CD4-positive, alpha-beta T cell treated with Interleukin-1 beta for 1 hour (primary cell): ENCODE results near the gene APP.

Experiments
- DNase-seq, 2 donors: peaks; one replicate each; pipeline ENCODE4 v3.0.0-alpha.2; 2020 to 2022

The APP gene

DNA sequence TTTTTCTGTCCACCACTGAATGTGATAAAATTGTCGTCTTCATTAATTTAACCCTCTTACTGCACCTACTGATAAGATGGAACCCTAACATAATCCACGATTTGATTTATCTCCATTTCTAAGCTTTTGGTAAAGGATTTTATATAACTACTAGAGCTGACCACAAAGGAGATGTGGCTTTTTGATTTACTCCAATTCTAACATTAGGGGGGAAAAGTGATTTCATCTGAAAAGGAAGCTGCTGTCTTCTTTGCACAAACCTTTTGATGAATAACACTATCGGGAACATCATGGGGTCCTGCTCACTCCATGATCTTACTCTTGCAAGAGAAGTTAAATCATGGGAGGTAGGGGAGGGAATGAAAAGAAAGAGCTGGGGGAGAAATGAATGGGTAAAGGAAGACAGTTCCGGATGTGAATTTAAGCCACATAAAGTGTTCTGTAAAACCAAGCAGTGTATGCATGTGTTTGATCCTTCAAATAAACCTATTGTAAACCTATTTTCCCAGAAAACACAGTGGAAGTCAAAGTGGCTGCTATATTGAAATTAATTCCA lies 274.0 kb downstream of the APP start:
- DNase-seq: no peak

DNA sequence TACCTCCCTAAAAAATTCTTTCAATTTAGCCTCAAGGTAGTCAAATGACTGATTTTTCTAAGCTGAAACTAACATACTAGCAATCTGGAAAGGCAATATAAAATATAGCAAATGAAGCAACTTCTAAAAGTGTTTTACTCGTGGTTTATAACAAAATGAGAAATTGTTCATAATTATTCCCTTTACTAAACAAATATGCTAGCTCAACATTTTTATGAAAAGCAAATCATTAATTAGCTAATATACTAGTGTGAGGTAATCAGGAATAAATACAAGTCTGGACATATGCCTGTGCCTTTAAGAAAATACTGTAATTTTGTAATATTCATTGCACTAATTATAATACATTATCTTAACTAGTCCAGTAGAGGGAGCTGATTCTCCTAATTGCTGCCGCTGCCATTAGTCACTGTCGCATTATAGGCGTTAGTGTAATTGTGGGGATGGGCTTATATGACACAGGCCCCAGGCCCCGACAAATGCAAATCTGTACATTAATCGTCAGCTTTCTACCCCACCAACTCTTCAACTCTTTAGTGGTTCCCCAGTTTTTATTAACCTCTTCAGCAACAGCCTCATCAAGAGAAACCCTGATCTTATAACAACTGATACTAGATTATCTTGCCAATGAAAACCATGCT lies 274.9 kb downstream of the APP start:
- peak; percentile 20 to 22 for DNase-seq

DNA sequence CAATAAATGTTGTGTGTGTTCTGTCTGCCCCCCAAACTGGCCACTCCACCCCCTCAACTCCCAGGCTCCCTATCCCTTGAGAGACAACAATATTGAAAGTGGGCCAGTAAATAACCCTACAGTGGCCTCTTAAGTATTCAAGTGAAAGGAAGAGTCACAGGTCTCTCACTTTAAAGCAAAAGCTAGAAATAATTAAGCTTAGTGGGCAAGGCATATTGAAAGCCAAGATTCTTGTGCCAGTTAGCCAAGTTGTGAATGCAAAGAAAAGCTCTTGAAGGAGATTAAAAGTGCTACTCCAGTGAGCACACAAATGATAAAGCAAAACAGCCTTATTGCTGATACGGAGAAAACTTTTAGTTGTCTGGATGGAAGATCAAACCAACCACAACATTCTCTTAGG lies 277.4 kb downstream of the APP start:
- DNase-seq: no peak

DNA sequence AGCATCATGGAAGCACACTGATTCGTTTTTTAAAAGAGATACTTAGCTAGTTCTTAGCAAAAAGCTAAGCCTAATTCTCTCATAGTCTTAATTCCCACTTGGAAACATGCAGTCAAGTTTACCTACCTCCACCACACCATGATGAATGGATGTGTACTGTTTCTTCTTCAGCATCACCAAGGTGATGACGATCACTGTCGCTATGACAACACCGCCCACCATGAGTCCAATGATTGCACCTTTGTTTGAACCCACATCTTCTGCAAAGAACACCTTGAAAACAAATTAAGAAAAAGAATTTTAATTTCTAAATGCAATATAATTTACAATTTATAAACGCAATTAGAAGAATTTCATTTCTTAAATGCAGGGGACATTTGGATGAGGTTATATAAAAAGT lies 279.0 kb downstream of the APP start:
- DNase-seq: no peak

DNA sequence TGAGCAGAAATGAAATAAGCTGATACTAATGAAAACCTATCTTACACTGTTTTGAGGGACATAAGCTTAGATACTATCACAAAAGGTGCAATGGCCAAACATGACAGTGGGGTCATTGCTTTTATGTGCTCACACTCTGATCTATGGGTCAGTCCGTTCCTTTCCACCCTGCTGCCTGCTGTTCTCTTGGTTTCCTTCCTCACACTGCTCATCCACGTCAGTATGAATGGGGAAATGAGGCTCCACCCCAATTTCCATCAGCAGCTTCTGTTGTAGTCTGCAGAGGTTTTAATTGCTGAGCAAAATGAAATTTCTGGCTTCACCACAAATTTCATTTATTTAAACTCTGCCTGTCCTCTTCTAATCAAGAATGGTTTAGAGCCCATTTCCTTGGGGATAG lies 280.6 kb downstream of the APP start:
- no peak for DNase-seq

DNA sequence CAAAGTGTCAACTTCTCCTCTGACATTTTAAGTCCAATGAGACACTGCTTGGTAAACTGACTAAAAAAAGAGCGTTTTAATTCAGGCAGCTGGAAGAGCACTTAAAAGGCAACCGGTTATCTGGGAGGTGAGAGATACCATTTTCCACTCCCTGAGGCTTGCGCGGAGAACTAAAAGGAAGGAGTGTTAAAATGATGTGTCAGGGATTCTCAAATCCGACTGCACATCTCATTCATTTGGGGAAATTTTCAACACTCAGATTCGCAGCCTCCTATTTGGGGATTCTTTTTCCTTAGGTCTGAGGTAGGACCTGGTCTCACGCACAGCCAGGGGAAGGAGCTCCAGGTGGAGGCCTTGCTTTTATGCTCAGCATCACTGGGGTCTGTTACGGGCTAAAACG lies 281.9 kb downstream of the APP start:
- no peak for DNase-seq

DNA sequence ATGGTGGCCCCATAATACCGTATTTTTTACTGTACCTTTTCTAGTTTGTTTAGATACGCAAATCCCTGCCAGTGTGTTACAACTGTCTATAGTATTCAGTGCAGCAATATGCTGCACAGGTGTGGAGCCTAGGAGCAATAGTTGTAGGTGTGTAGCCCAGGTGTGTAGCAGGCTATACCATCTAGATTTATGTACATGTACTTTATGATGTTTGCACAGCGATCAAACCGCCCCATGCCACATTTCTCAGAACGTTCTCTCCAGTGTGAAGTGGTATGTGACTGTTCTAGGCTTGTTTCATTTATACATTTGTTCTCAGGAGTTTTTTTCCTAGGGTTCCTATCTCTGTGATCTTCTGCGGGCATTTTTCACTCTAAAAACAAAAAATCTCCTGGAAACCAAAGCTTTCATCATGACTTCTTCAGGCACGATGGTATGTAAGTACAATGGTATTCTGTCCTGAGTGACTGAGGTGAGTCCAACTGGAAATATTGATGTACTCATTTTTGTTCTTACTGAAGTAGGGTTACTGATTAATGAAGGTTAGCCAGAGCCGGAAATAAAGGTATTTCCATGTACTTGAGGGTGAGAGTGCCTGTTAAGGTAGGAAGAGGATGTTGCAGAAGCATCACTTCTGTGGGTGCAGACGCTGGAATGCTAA lies 282.8 kb downstream of the APP start:
- DNase-seq: no peak

DNA sequence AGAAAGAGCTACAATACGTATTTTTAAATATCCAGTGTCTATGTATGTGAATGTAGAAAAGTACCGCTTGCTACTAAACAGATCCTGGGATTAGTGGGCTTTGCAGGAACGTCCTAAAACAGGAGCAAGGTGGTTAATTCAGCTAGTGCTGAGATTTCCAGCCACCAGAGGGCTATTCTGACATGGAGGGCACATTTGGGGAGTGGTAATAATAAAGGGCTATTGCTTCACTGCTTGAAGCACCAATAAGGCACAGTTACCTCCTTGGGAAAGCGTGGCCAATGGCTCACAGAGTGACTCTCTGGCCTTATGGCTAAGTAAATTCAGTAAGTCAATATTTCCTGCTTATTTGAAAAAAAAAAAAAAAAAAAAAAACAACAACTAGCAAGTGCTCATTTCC lies 283.4 kb downstream of the APP start:
- no peak for DNase-seq

DNA sequence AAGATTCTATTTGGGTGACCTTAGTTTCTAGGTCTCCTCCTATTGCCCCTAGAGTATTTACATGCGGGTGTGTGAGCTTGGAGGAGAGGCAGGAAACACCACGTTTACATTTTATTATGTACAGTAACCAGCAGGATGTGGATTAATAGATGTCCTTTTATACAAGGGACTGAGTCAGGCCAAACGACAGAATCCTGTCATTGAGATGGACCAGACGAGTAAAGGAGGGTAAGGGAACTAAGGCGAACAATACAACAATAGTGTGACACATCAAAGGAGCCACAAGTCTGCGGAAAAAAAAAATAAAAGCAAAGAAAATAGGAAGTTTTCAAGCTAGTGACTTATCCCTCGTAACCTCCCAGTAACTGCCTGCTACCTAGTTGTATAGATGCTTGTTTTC lies 284.7 kb downstream of the APP start:
- no peak for DNase-seq

DNA sequence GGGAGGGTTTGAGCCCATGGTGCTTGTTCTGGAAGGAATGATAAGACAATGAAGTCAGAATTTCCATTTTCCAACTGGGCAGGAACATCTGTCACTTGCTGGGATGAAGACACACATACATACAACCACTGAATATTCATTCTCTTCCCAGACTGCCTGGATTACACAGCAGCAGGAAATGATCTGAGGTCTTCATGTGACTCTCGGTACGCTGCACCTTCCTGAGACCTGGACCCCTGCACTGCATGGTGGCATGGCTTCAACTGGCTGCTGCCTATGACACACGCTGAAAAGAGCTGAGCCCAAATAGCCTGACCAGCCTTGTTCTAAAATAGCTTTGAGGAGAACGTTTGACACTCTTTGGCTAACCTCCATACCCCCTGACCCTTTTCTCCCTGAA lies 285.2 kb downstream of the APP start:
- no peak for DNase-seq

DNA sequence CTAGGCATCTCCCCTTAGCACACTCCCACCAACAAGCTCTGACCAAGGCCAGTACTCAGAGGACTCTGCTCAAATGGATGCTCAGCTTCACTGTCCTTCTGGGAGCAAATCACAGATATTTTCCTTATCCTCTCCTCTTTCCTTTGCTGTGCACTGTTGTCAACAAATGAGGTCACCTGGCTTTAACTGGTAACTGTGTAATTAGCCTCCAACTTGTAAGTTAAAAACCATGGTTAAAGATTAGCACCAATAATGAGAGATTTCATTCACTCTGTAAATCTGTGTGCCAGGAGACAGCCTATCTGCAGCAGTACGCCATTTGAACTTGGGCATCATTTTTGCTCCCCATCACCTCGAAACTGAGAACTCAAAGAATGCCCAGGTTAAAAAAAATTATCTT lies 286.3 kb downstream of the APP start:
- DNase-seq: no peak

DNA sequence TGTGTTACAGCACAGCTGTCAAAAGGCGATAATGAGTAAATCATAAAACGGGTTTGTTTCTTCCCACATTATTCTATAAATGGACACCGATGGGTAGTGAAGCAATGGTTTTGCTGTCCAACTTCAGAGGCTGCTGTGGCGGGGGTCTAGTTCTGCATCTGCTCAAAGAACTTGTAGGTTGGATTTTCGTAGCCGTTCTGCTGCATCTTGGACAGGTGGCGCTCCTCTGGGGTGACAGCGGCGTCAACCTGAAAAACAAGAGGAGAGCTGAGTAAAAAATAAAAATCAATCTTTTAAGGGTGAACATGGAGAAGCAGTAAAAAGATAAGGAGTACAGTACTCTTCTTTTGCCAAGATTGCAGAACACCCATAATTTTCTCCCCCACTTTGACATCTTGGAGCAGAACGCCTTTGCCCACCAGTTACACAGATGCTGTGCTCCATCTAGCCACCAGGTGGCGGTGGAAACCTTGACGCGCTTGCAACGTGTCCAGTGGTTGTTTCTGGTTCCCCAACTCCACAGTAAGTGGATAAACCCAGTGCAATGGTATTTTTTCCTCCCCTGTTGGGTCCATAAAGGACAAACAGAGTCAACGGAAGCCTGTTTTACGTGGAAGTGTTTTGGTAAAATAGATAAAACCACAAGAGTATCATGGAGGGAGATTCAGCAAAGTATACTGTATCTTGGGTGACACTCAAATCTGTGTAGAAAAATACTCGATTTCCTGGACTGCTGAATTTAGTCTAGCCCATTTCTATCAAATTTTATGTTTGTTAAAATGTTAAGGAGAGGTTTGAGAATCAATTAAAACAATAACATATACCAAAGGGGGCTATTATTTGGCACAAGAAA lies 288.8 kb downstream of the APP start:
- DNase-seq: peak; percentile 52 to 59

DNA sequence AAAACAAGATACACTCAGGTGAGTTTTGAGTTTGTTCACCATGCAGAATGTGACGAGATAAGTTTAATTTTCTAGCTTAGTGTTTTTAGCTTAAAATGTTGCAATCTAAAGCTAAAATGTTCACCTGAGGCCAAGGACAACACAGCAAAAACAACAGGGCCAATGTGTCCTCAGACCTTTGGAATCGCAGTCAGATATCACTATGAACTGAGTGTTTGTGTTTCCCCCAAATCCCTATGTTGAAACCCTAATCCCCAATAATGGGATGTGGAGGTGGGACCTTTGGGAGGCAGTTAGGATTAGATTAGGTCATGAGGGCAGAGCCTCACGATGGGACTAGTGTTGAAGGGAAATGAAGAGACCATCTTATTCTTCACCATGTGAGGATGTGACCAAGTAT lies 291.4 kb downstream of the APP start:
- no peak for DNase-seq

DNA sequence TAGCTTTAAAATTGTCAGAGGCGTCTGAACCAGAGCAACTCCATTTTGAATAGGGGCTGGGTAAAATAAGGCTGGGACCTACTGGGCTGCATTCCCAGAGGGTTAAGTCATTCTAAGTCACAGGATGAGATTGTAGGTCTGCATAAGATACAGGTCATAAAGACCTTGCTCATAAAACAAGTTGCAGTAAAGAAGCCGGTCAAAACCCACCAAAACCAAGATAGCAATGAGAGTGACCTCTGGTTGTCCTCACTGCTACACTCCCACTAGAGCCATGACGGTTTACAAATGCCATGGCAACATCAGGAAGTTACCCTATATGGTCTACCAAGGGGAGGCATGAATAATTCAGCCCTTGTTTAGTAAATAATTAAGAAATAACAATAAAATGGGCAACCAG lies 292.2 kb downstream of the APP start:
- DNase-seq: no peak

DNA sequence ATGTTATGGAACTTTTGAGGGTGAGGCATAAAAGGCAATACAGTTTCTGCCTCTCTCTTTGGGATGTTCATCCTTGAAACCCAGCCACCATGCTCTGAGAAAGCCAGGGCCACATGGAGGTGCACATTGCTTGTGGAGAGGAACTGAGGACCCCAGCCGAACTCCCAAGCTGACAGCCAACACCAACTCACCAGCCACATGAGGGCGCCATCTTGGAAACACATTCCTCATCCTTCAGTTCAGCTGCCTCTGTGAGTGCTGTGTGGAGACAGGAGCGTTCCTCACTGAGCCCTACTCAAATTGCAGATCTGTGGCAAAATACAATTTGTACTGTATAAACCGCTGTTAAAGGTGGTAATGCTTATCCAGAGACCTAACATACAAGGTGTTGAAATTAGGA lies 298.3 kb downstream of the APP start:
- no peak for DNase-seq

DNA sequence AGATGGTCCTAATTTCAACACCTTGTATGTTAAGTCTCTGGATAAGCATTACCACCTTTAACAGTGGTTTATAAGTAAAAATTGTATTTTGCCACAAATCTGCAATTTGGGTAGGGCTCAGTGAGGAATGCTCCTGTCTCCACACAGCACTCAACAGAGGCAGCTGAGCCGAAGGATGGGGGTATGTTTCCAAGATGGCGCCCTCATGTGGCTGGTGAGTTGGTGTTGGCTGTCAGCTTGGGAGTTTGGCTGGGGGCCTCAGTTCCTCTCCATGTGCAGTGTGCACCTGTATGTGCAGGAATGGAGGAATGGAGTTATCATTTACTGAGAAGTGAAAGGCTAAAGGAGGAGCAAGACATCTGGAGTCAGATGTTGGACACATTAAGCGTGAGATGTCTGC lies 299.0 kb downstream of the APP start:
- DNase-seq: no peak

DNA sequence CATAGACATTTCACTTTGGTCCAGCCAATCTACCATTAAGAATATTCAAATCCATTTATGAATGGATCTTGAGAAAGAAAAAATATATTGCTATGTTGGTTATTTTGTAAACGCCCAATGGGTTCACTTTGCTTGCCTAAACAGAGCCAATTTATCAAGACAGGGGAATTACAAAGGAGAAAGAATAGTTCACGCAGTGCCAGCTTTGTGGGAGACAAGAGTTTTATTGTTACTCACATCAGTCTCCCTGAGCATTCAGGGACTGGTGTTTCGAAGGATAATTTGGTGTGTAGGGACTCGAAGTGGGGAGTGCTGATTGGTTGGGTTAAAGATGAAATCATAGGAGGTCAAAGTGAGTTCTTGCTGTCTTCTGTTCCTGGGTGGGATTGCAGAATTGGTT lies 300.5 kb downstream of the APP start:
- no peak for DNase-seq

DNA sequence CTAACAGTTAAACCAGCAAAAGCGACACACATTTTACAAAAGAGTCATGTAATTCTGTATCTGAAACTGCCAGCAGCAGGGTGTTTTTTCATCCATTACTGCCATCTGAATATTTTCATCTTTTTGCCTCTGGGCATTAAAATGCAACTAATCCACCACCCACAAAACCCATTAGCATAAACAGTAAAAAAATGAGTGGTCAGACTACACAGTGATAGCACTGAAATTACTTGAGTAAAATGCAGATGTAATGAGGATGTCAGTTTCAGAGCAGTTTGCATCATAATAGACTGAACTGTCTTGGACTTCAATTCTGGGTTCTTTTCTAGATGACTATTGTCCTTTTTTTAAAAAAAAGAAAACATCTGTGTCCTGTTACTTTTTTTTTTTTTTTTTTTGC lies 303.5 kb downstream of the APP start:
- no peak for DNase-seq

DNA sequence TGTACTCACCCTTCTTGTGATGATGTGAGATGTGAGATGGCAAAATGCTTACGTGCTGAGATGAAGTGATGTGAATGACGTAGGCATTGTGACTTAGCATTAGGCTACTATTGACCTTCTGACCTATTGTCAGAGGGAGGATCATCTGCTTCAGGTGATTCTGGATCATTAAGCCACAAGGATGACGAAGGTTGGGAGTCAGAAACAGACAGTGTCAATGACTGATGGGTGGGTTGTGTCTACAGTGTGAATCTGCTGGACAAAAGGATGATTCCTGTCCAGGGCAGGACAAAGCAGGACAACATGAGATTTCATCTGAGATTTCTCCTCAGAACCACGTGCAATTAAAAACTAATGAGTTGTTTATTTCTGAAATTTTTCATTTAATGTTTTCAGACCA lies 306.8 kb downstream of the APP start:
- DNase-seq: no peak

DNA sequence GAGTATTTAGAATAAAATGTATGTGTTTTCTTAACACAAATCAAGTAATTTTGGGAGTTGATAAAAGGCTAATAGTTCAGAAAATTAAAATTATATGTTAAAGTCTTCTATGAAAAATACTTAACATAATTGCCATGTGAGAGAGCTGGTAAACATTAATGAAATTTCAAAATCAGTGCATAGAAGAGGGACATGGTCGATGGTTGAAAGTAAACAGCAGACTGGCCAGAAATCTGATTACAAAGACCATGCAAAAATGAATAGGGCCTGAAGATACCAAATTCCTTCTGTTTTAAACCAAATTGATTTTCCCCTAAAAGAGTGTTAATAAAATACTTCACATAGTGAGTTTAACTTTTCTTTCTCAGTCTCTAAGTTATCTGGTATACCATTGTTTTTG lies 307.5 kb downstream of the APP start:
- no peak for DNase-seq

DNA sequence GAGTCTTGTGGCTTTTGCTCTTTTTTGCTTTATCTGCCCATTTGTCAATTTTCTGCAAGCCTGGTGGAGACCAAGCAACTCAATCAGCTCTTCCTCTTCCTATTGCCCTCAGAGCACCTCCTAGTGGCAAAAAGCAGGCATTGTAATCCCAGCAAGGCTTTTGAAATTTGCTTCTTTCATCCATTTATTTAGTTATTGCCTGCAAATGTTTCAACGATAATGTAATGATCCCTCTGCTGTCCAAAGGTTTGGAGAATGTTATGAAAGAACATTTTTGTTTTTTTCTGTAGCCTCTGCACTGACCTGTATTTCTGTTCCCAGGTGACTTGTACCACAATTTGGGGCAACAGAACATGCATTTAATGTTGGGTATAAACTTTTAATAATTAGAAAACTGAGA lies 308.0 kb downstream of the APP start:
- DNase-seq: peak; percentile 12 to 38

DNA sequence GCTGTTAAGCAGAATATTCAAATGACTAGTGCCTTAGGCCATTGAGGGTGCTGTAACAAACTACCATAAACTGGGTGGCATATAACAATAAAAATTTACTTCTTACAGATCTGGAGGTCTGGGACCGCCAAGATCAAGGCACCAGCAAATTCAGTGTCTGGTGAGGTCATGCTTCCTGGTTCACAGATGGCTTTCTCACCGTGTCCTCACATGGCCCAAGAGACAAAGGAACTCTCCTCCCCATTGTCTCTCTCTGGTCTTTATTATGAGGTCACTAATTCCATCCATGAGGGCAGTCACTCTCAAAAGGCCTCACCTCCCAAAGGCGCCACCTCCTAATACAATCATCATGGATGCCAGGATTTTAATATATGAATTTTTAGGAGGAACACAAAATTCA lies 308.5 kb downstream of the APP start:
- DNase-seq: no peak

DNA sequence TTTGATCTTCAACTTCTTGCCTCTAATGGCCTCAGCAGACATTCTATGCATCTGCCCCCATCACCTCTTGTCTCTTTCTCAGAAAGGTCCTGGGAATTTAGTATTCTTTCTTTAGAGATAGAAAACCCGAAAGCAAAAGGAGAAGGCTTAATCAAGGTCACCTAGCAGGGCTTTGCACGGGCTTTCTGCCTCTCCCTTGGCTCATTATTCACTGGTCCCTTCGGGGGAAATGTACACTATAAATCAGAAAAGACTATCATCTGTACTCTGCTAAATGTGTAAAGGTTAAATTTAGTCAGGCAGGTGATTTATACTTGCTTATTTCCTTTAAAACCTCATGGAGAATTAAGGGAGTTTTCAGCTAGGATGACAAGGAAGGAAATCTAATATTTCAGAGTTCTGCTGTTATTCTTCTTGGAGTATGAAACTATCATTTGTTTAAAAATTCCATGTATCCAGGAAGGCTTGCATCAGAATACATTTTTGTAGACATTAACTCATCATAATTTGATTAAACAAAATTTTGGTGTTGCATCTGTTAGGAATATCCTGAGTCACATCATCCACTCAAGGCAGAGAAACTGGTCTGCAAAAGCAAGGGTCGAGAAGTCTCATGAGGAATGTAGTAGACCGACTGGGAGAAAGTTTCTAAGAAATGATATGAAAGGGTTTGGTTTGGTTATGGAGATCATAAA lies 311.2 kb downstream of the APP start:
- no peak for DNase-seq
